Motor neuron (in vitro differentiated cells): Measurements from ENCODE around the gene TMCC2. TPM values are rescaled to one million over a fixed set of nuclear protein-coding genes. Genes with fewer than 3 reads are reported as not detected.
A peak's percentile ranks its signal among the peaks of the same experiment; 100 is the strongest.

Experiments used
- ATAC-seq, 8 experiments: fragments of 200-7000 bp; cut with Tn5 transposase; replicated peaks in 6 of 8; 2 replicates each; pipeline ENCODE4 v1.8.0; 2021; ENCODE audit warnings: mild to moderate bottlenecking in 8 of 8, moderate library complexity in 8 of 8
- H3K27ac ChIP-seq, 2 donors: fragments of 250-450 bp; sonication (Bioruptor Pico); 2 replicates each; pipeline ENCODE4 v1.9.0; 2021; ENCODE audit warnings: antibody characterized with exemption in 2 of 2, mild to moderate bottlenecking in 2 of 2, moderate library complexity in 1 of 2
- H3K4me1 ChIP-seq, 2 donors: fragments of 250-450 bp; sonication (Bioruptor Pico); replicated peaks in 1 of 2; 2 replicates each; pipeline ENCODE4 v1.6.1; 2021; ENCODE audit warnings: antibody characterized with exemption in 2 of 2, mild to moderate bottlenecking in 2 of 2, moderate library complexity in 1 of 2
- H3K4me3 ChIP-seq, 5 donors: fragments of 250-450 bp; sonication (Bioruptor Pico); 2 replicates each; pipeline ENCODE4 v1.9.0; 2021; ENCODE audit warnings: antibody characterized with exemption in 5 of 5, mild to moderate bottlenecking in 5 of 5, moderate library complexity in 4 of 5
- WGBS, 10 experiments: fragments of 450-650 bp; shearing (Covaris generic); methylation state at CpG; one replicate each; pipeline ENCODE4 v1.0.0; 2022; 5-methylcytosine and 5-hydroxymethylcytosine counted together
- in situ Hi-C, 9 experiments: fragments of 400-800 bp; cut with MboI; loops; one replicate each; pipeline ENCODE4 v1.15.0; 2021; ENCODE audit warnings: low sequenced_read_pairs in 9 of 9, low pct_unique_long_range_greater_than_20kb in 2 of 9; ENCODE audit not compliant: unreplicated experiment in 9 of 9
- total RNA-seq, 8 experiments: library from RNA; unstranded; fragments of 300-600 nt; gene quantifications; 2 replicates each; pipeline versions ENCODE4 v1.2.3 to v1.2.4, GENCODE V29; 2022

Gene TMCC2
- total RNA-seq, 8 experiments from 2014 or later: 2.8 to 27.0 (median 15.3) TPM

DNA sequence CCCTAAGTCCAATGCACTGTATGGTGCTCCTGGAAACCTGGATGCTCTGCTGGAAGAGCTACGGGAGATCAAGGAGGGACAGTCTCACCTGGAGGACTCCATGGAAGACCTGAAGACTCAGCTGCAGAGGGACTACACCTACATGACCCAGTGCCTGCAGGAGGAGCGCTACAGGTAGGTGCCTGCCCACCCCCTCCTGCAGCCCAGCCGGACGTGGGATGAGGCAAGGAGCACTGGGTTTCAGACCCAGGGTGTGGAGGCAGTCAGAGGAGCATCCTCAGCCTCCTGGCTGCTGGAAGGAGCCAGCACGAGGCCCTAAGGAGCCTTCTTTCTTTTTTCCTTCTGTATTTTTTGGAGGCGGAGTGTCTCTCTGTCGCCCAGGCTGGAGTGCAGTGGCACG, 42.0 kb downstream of the TMCC2 start:
- ATAC-seq: no peak
- H3K4me3 ChIP-seq: no peak overlapping the region
- in situ Hi-C loops: loop anchor here in 7 of 9 experiments (10.0 to 25.0 kb wide), 3 partner anchors 55 to 282 kb away; partner anchors contain the start of gene NUAK2 (in 3 of the 7)
- H3K4me1 ChIP-seq: peaks cover 23 to 26% of the 10 kb centered on the region in 2 donors
- WGBS, 10 experiments: 87 to 100% (median 90%) methylated on average over 1 to 4 of the region's 8 CpGs; no CpG with 5 or more reads in 4 of the 10 experiments
- no peak overlapping the region for H3K27ac ChIP-seq

DNA sequence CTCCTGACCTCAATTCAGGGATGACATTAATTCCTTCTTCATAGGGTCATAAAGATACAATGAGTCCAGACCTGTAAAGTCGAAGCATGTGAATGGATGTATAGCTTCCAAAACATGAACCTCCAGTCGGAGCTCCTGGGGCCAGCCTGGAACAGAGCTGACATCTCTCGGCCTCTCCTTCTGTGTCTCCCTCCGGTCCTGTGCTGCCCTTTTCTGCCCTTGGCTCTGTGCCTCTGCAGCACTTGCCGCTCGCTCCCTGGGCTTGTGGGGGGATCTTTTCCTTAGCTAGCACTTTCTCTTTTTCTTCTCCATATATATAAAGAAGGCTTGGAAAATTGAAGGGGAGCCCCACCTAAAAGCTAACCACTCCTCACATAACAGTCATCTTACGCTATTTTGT, 42.5 kb downstream of the TMCC2 start:
- no peak overlapping the region for H3K4me3 ChIP-seq
- H3K4me1 ChIP-seq: peaks cover 25 to 28% of the 10 kb centered on the region in 2 donors
- whole genome bisulfite sequencing, 10 experiments: 80 to 100% (median 88%) methylated on average over 1 to 7 of the region's 7 CpGs; no CpG with 5 or more reads in 3 of the 10 experiments
- no peak overlapping the region for H3K27ac ChIP-seq
- ATAC-seq: no peak
- in situ Hi-C loops: loop anchor here in 7 of 9 experiments (10.0 to 25.0 kb wide), 3 partner anchors 55 to 283 kb away; partner anchors contain the start of gene NUAK2 (in 3 of the 7)

DNA sequence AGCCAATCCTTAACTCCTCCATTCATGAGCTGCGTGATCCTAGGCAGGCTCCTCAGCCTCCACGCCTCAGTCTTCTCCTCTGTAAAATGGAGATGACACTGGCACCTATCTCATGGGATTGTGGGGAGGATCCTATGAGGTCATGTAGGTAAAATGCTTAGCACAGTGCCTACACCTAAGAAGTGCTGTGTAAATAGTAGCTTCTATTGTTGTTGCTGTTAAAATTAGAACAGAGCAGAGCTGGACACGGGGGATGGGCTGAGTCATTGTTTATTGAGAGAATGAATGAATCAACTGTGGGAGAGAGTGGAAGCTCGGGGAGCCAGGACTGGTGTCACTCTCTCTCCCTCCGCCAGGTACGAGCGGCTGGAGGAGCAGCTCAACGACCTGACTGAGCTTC, 43.0 kb downstream of the TMCC2 start:
- peaks cover 25 to 28% of the 10 kb centered on the region in 2 donors for H3K4me1 ChIP-seq
- peak in 2 of 8 experiments; percentile 18 to 26 for ATAC-seq
- H3K4me3 ChIP-seq: no peak overlapping the region

DNA sequence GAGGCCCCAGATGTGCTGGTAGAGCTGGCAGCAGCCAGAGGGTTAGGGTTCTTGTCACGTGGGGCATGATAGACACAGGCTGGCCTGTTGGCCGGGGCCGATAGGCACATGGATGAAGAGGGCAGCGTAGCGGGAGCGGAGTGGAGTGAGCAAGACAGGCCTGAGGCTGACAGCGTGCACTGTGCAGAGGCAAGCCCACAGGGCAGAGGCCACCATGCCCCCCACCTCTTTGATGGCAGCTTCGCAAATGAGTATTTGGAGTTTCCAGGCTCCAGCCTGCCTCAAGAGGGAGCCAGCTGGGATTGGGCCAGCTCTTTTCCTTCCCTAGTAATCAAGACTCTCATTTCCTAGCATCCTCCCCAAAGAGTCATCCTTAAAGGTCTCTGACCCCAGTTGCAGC, 43.5 kb downstream of the TMCC2 start:
- H3K27ac ChIP-seq: no peak overlapping the region

More for the DNA sequence above, 43.0 kb downstream of the TMCC2 start:
- in situ Hi-C loops: loop anchor here in 7 of 9 experiments (10.0 to 25.0 kb wide), 3 partner anchors 54 to 283 kb away; partner anchors contain the start of gene NUAK2 (in 3 of the 7)
- H3K27ac ChIP-seq: no peak overlapping the region
- 45 to 87% (median 85%) methylated on average over 2 to 8 of the region's 8 CpGs; no CpG with 5 or more reads in 4 of the 10 experiments for WGBS, 10 experiments

DNA sequence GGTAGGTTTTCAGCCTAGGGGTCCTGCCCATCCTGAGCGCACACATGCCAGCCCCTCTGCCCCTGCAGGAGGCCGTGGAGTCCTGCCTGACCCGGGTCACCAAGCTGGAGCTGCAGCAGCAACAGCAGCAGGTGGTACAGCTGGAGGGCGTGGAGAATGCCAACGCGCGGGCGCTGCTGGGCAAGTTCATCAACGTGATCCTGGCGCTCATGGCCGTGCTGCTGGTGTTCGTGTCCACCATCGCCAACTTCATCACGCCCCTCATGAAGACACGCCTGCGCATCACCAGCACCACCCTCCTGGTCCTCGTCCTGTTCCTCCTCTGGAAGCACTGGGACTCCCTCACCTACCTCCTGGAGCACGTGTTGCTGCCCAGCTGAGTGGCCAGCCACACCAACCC, 44.0 kb downstream of the TMCC2 start:
- H3K27ac ChIP-seq: no peak overlapping the region
- ATAC-seq: no peak
- WGBS, 10 experiments: 20 to 100% (median 92%) methylated on average over 1 to 6 of the region's 18 CpGs; no CpG with 5 or more reads in 2 of the 10 experiments
- H3K4me1 ChIP-seq: peaks cover 25 to 28% of the 10 kb centered on the region in 2 donors
- no peak overlapping the region for H3K4me3 ChIP-seq
- in situ Hi-C loops: loop anchor here in 7 of 9 experiments (10.0 to 25.0 kb wide), 3 partner anchors 53 to 284 kb away; partner anchors contain the start of gene NUAK2 (in 3 of the 7)

More for the DNA sequence above, 43.5 kb downstream of the TMCC2 start:
- WGBS, 10 experiments: 80 to 100% (median 98%) methylated on average over 1 to 8 of the region's 8 CpGs; no CpG with 5 or more reads in 5 of the 10 experiments
- no peak for ATAC-seq
- in situ Hi-C loops: loop anchor here in 7 of 9 experiments (10.0 to 25.0 kb wide), 3 partner anchors 54 to 284 kb away; partner anchors contain the start of gene NUAK2 (in 3 of the 7)
- H3K4me3 ChIP-seq: no peak overlapping the region
- peaks cover 25 to 28% of the 10 kb centered on the region in 2 donors for H3K4me1 ChIP-seq

GRCh38 chr1:205272536-205272935, 44.8 kb downstream of the TMCC2 start:
- ATAC-seq: peak; percentile 6 to 86 (median 61)
- H3K27ac ChIP-seq: peak overlapping the region in 1 of 2 donors; percentile 3
- H3K4me1 ChIP-seq: peaks cover 25 to 28% of the 10 kb centered on the region in 2 donors
- in situ Hi-C loops: loop anchor here in 7 of 9 experiments (10.0 to 25.0 kb wide), 3 partner anchors 52 to 285 kb away; partner anchors contain the start of gene NUAK2 (in 3 of the 7)
- 20 to 100% (median 67%) methylated on average over 1 of the region's 3 CpGs; no CpG with 5 or more reads in 5 of the 10 experiments for WGBS, 10 experiments
- no peak overlapping the region for H3K4me3 ChIP-seq

DNA sequence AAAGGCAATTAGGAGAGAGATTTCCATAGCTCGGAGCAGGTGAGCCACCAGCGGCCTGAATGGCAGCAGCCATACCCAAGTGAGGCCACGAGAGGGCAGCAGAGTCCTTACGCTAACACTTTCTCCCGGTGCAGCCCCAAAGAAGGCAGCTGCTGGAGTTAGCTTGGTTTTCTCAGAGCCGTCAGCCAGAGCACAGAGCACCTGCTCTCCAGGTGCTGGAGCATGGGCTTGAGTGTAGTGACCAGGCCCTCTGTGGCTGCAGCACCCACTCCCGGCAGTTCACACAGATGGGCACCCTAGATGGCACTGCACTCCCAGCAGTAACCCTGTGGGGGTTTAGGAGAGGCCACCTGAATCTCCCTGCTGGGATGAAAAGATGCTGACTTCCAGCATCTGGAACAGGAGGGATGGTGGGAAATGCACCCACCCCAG, 45.8 kb downstream of the TMCC2 start:
- Histone ChIP-seq H3K27ac (no peak overlapping the region), H3K4me1 (peaks cover 25 to 28% of the 10 kb centered on the region in 2 donors), H3K4me3 (no peak overlapping the region)
- in situ Hi-C loops: loop anchor here in 7 of 9 experiments (10.0 to 25.0 kb wide), 3 partner anchors 51 to 286 kb away; partner anchors contain the start of gene NUAK2 (in 3 of the 7)
- 0 to 13% (median 10%) methylated on average over 2 to 6 of the region's 7 CpGs; no CpG with 5 or more reads in 5 of the 10 experiments for WGBS, 10 experiments
- peak; percentile 62 to 96 (median 80) for ATAC-seq

- 20 to 91% (median 77%) methylated on average over 1 to 5 of the region's 8 CpGs; no CpG with 5 or more reads in 2 of the 10 experiments for WGBS, 10 experiments
- in situ Hi-C loops: loop anchor here in 7 of 9 experiments (10.0 to 25.0 kb wide), 3 partner anchors 51 to 287 kb away; partner anchors contain the start of gene NUAK2 (in 3 of the 7)
- peak in 5 of 8 experiments; percentile 24 to 44 (median 29) for ATAC-seq
- Histone ChIP-seq H3K4me1 (peaks cover 25 to 28% of the 10 kb centered on the region in 2 donors), H3K4me3 (no peak overlapping the region), H3K27ac (peak overlapping the region in 1 of 2 donors; percentile 12)
Observed at GRCh38 chr1:205274041-205274691, 46.4 kb downstream of the TMCC2 start.

GRCh38 chr1:205275133-205275532, 47.4 kb downstream of the TMCC2 start:
- WGBS, 10 experiments: 89 to 100% (median 100%) methylated on average over 1 to 3 of the region's 3 CpGs; no CpG with 5 or more reads in 5 of the 10 experiments

GRCh38 chr1:205275916-205276688, 48.4 kb downstream of the TMCC2 start:
- 50 to 94% (median 86%) methylated on average over 1 to 6 of the region's 9 CpGs; no CpG with 5 or more reads in 3 of the 10 experiments for WGBS, 10 experiments
- ATAC-seq: no peak
- in situ Hi-C loops: loop anchor here in 4 of 9 experiments (10.0 kb wide), 2 partner anchors 49 to 249 kb away; partner anchors contain the start of gene NUAK2 (in 3 of the 4)
- H3K4me3 ChIP-seq: no peak overlapping the region
- H3K4me1 ChIP-seq: peaks cover 25 to 28% of the 10 kb centered on the region in 2 donors
- no peak overlapping the region for H3K27ac ChIP-seq

More at GRCh38 chr1:205275133-205275532, 47.4 kb downstream of the TMCC2 start:
- H3K4me1 ChIP-seq: peaks cover 25 to 28% of the 10 kb centered on the region in 2 donors
- no peak overlapping the region for H3K4me3 ChIP-seq
- in situ Hi-C loops: loop anchor here in 4 of 9 experiments (10.0 kb wide), 2 partner anchors 50 to 250 kb away; partner anchors contain the start of gene NUAK2 (in 3 of the 4)
- H3K27ac ChIP-seq: no peak overlapping the region
- no peak for ATAC-seq

GRCh38 chr1:205276689-205277065, 48.9 kb downstream of the TMCC2 start:
- H3K4me1 ChIP-seq: peaks cover 25 to 28% of the 10 kb centered on the region in 2 donors
- no peak overlapping the region for H3K27ac ChIP-seq
- WGBS, 10 experiments: 75 to 100% (median 88%) methylated on average over 2 to 7 of the region's 8 CpGs; no CpG with 5 or more reads in 6 of the 10 experiments
- ATAC-seq: no peak
- in situ Hi-C loops: loop anchor here in 4 of 9 experiments (10.0 kb wide), 2 partner anchors 48 to 248 kb away; partner anchors contain the start of gene NUAK2 (in 3 of the 4)
- no peak overlapping the region for H3K4me3 ChIP-seq

GRCh38 chr1:205279986-205280385, 52.2 kb downstream of the TMCC2 start:
- WGBS, 10 experiments: 0 to 100% (median 83%) methylated on average over 1 to 3 of the region's 3 CpGs; no CpG with 5 or more reads in 3 of the 10 experiments
- peak in 1 of 8 experiments; percentile 5 for ATAC-seq
- Histone ChIP-seq H3K4me3 (no peak overlapping the region), H3K4me1 (peaks cover 17 to 18% of the 10 kb centered on the region in 2 donors), H3K27ac (no peak overlapping the region)
- in situ Hi-C loops: loop anchor here in 4 of 9 experiments (5.0 to 10.0 kb wide), 3 partner anchors 42 to 245 kb away; partner anchors contain the start of gene NUAK2 (in 4 of the 4)
